IMR-90 (cell line): ENCODE measurements around the gene CD151.

ENCODE experiments used
- BHLHE40 ChIP-seq: fragments of 150-350 bp; IDR thresholded peaks from 2 replicates; pipeline ENCODE4 v1.6.1; 2016; ENCODE audit warnings: mild to moderate bottlenecking, low read depth, low read length
- CEBPB ChIP-seq: IDR thresholded peaks from 2 replicates; pipeline ENCODE4 v1.6.1; 2012; ENCODE audit warnings: low read depth, low read length, improper control_type of control experiment
- CHD1 ChIP-seq: IDR thresholded peaks from 2 replicates; pipeline ENCODE4 v1.6.1; 2012; ENCODE audit warnings: low read depth, low read length, improper control_type of control experiment
- CTCF ChIP-seq: conservative IDR thresholded peaks from 2 replicates; pipeline ENCODE4 v1.5.1; 2012; ENCODE audit warnings: mild to moderate bottlenecking, low read depth, low read length, improper control_type of control experiment
- ELK1 ChIP-seq: fragments of 150-350 bp; IDR thresholded peaks from 2 replicates; pipeline ENCODE4 v1.6.1; 2016; ENCODE audit warnings: low read depth, mild to moderate bottlenecking, low read length, moderate library complexity, borderline replicate concordance
- MAFK ChIP-seq: IDR thresholded peaks from 2 replicates; pipeline ENCODE4 v1.6.1; 2012; ENCODE audit warnings: low read depth, low read length, improper control_type of control experiment
- MXI1 ChIP-seq: IDR thresholded peaks from 2 replicates; pipeline ENCODE4 v1.6.1; 2012; ENCODE audit warnings: low read depth, mild to moderate bottlenecking, low read length, moderate library complexity, borderline replicate concordance
- NFE2L2 ChIP-seq: fragments of 150-350 bp; IDR thresholded peaks from 2 replicates; pipeline ENCODE4 v1.6.1; 2016; ENCODE audit warnings: low read depth, mild to moderate bottlenecking, low read length
- POLR2A ChIP-seq: IDR thresholded peaks from 2 replicates; pipeline ENCODE4 v1.6.1; 2012; ENCODE audit warnings: mild to moderate bottlenecking, low read depth, low read length
- RCOR1 ChIP-seq: IDR thresholded peaks from 2 replicates; pipeline ENCODE4 v1.6.1; 2012; ENCODE audit warnings: mild to moderate bottlenecking, low read length, improper control_type of control experiment; ENCODE audit not compliant: insufficient replicate concordance
- RFX5 ChIP-seq: IDR thresholded peaks from 2 replicates; pipeline ENCODE4 v1.8.0; 2012; ENCODE audit warnings: low read depth, mild to moderate bottlenecking, low read length, moderate library complexity
- SMC3 ChIP-seq: fragments of 150-350 bp; IDR thresholded peaks from 2 replicates; pipeline ENCODE4 v1.6.1; 2016; ENCODE audit warnings: low read depth, mild to moderate bottlenecking, antibody characterized with exemption, low read length, moderate library complexity
- USF2 ChIP-seq: fragments of 150-350 bp; IDR thresholded peaks from 2 replicates; pipeline ENCODE4 v1.6.1; 2017; ENCODE audit warnings: mild to moderate bottlenecking, antibody characterized with exemption, low read length, low read depth

- TF ChIP-seq CTCF (no peak), POLR2A (no peak), USF2 (no peak), NFE2L2 (no peak), BHLHE40 (no peak), MAFK (no peak), MXI1 (no peak), SMC3 (no peak), ELK1 (no peak), CEBPB (no peak), CHD1 (no peak), RFX5 (no peak), RCOR1 (no peak)
Measured at GRCh38 chr11:831961-832528, 707 bp upstream of the CD151 start.
